GM19395 (cell line): ENCODE results near the gene KYAT1.
"Not testable (repeated sequence)": the region's sequence is repeated elsewhere in the genome, so short reads cannot be mapped to it uniquely, and the experiment has no call there.

Experiments used
- ATAC-seq: cut with Tn5 transposase; IDR thresholded peaks from one replicate; pipeline ENCODE4 v1.9.1; 2021; ENCODE audit warnings: mild to moderate bottlenecking, moderate library complexity; ENCODE audit not compliant: unreplicated experiment

KYAT1 gene

DNA sequence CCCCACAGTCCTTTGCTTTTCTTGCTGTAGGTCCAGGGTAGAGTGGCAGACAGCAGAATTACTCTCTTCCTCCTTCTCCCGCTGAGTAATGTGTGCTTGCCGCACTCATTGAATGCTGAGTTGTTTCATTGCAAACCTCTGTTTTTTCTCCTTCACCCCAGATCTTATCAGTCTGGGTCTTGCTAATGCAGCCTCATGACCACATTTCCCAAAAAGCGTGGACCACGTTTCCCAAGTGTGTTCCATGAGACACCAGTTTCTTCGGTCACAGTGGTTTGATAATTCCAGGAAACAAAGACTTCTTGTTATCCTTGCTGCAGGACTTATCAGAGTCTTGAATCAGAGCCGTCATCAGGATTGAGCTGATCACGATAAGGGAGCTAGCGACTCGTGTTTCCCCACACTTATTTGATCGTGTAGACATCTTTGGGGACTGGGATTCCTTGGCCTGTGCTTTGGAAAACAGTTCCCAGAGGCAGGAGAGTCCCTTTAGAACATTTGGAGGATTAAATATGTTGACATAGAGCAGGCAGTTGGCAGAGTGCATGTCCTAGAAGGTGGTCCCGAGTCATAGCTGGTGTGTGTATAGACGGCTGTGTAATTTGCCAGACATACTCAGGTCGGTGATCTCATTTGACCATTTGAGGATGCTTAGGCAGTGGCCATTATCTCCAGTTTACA lies 4.6 kb upstream of the KYAT1 start:
- no peak for ATAC-seq

DNA sequence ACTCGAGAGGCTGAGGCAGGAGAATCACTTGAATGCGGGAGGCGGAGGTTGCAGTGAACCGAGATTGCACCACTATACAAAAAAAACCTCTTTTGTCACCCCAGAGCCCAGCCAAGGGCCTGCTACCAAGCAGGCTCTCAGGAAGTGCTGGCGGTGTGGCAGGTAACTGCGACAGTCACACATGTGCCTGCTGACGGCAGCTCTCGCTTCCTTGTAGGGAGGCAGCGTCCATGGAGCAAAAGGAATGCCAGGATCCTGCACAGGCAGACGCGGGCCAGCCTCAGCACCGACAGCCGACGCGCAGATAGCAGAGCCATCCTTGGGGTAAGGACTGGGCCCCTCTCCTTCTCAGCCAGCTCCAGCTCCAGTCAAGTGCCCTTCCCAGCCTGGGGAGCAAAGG lies 4.0 kb upstream of the KYAT1 start:
- no peak for ATAC-seq

DNA sequence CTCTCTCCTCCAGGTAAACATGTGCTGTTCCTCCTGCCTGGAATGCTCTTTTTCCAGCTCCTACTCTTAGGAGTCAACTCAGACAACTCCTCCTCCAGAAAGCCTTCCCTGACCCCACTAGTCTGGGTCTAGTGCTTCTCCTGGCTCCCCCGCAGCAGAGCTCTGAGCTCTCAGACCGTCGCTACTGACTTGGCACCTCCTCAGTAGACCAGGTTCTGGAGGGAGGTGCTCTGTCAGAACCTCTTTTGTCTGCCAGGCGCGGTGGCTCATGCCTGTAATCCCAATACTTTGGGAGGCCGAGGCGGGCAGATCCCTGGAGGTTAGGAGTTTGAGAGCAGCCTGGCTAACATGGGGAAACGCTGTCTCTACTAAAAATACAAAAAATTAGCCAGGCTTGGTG lies 3.6 kb upstream of the KYAT1 start:
- ATAC-seq = no peak

DNA sequence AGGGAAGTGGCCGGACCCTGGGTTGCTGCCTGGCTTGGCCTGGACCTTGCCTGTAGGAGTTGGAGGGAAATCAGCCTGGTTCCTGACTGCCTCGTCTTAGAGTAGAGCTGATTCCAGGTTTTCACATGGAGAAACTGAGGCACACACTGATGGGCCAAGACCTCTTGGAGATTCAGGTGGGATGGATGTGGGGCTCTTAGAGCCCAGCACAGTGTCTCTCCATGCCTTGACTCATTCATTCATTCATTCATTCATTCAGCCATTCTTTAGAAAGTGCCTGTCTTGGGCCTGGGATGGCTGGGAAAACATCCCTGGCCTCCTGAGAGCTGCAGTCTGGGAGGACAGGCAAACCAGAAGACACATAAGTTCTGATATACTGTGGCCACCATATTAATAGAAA lies 2.4 kb upstream of the KYAT1 start:
- ATAC-seq = no peak

DNA sequence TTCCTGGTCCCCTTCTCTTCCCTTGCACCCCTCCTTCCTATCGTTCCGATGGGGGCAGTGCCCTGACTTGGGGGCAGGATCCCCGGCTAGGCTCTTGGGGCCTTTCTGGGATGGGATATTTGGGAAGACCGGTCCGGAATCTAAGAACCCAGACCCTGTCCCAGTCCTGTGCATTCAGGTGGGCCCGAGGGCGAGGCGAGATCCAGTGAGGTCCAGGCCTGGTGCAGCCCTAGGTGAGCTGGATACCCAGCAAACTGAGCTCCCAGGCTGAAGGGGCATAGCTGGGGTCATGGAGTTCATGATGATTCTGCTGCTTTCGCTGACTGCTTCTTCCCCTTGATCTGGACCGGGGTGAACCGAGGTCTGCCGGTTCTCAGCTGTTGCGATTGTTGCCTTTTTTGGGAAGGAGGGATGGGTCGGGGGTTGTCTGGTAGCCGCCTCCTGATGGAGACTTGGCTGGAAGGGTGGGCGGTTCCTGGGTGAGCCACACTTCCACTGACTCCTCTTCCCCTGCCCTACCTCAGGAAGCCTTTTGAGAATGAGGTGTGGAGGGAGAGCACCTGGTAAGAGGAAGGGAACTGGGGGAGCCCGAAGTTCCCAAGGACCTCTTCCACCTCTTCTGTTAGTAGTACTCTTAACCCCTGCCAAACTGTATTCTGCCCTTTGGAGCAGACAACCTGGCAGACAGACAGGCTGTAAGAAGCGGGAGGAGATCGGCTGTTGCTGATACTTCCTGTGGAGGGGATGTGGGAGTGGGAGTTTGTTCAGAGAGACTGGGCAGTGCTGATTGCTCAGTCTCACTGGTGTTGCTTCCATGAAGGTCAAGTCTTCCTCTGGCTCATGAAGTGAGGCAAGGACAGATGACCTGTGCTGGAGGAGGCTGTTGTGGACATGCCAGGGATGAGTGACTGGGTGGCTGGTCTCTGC lies 1.2 kb upstream of the KYAT1 start:
- no peak for ATAC-seq

DNA sequence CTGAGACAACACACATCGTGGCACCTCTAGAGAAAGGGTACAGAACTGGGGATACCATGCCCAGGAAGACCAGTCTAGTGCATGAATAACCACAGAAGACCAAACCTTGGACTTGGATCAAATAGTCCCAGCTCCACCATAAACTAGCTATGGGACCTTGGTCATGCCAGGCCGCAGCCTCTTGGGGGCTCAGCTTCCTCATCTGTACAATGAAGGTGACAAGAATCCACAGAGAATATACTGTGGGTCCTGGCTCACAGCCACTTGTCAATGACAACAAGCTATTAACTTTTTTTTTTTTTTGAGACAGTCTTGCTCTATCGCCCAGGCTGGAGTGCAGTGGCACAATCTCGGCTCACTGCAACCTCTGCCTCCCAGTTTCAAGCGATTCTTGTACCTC lies 3.9 kb downstream of the KYAT1 start:
- ATAC-seq = no peak

DNA sequence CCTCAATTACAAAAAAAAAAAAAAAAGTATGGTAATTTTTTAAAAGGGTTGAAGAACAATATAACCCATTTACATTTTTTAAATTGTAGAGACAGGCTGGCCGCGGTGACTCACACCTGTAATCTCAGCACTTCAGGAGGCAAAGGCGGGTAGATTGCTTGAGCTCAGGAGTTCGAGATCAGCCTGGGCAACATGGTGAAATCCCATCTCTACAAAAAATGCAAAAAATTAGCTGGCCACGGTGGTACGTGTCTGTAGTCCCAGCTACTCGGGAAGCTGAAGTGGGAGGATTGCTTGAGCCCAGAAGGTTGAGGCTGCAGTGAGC lies 10.8 kb downstream of the KYAT1 start:
- not testable (repeated sequence) for ATAC-seq

DNA sequence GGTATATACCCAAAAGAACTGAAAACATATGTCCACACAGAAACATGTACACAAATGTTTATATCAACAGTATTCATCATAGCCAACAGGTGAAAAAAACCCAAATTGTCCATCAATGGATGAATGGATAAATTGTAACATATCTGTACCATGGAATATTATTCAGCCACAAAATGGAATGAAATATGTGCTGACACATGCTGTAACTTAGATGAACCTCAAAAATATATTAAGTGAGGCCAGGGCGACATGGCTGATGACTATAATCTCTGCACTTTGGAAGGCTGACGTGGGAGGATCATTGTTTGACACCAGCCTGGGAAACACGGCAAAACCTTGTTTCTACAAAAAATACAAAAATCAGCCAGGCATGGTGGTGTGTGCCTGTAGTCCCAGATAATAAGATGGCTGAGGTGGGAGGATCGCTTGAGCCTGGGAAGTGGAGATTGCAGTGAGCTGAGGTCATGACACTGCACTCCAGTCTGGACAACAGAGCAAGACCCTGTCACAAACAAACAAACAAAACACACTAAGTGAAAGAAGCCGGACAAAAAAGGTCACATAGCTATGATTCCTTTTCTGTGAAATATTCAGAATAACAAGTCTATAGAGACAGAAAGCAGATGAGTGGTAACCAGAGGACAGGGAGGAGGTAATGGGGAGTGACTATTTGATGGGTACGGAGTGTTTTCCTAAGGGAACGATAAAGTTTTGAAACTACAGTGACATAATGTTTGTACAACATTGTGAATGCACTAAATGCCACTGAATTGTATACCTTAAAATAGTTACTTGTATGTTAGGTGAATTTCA lies 11.4 kb downstream of the KYAT1 start:
- ATAC-seq = no peak

DNA sequence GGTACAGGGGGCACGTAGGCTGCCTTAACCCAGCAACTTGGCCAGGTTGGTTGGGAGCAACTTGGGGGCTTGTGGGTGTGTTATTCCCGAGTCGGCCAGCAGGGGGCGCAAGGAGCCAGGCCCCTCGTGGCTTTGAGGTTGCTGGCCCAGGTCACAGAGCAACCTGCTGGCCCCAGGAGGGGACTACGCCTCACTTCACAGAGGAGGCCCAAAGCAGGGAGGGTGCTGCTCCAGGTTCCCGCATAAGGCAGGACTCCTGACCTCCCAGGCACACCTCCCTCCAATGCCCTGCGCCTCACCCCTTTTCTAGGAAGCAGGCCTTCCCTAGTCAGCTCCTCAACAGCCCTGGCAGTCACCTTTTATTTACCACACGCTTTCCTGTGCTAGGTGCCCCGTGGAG lies 18.1 kb downstream of the KYAT1 start:
- ATAC-seq = peak; percentile 70

DNA sequence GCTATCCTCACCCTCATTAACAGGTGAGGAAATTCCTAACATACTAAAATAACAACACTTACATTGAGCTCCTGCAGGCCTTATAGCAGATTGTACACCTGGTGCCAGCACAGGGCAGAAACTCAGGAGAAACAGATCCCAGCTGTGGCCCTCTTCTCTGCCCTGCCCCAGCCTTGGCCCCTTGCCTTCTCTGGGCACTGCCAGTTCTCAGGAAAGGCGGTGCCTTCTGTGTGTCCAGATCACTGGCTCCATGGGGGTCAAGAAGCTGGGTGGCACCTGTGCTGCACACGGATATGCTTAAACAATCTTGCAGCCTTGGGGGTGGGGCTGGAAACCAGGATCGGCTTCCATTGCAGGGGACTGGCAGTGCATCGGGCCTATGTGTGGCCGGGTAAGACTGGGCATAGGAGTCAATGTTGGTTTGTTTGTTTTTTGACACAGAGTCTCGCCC lies 19.3 kb downstream of the KYAT1 start:
- no peak for ATAC-seq

DNA sequence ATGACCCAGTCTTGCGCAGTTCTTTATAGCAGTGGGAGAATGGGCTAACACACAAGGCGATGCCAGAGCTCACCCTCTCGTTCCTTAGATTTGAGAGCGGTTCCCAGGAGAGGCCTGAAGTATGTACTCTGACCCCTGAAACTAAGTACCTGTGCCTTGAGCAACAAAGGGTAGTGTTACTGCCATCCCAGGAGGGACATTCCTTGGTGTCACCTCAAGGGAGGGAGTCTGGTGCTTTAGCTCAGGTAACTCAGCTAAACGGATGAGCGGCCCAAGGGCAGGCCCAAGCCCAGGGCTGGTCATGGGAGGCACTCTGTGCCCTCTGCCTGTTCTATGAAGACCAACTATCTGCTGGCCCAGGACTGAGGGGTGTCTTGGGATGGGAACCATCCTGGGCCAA lies 20.2 kb downstream of the KYAT1 start:
- ATAC-seq = no peak

DNA sequence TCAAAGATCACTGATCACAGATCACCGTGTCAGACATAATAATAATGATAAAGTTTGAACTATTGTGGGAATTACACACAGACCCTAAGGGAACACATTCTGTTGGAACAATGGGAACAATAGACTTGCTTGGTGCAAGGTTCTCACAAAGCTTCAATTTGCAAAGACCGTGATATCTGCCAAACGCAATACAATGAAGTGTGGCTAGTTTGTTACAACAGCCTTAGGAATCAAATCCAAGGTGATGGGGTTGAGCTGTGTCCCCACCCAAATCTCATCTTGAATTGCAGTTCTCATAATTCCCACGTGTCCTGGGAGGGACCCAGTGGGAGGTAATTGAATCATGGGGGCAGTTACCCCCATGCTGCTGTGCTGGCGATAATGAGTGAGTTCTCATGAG lies 20.8 kb downstream of the KYAT1 start:
- ATAC-seq = no peak

DNA sequence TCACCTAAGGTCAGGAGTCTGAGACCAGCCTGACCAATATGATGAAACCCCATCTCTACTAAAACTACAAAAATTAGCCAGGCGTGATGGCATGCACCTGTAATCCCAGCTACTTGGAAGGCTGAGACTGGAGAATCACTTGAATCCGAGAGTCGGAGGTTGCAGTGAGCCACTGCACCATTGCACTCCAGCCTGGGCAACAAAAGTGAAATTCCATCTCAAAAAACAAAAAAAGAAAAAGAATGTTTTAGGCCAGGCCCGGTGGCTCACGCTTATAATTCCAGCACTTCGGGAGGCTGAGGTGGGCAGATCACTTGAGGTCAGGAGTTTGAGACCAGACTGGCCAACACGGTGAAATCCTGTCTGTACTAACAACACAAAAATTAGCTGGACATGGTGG lies 23.3 kb downstream of the KYAT1 start:
- not testable (repeated sequence) for ATAC-seq

DNA sequence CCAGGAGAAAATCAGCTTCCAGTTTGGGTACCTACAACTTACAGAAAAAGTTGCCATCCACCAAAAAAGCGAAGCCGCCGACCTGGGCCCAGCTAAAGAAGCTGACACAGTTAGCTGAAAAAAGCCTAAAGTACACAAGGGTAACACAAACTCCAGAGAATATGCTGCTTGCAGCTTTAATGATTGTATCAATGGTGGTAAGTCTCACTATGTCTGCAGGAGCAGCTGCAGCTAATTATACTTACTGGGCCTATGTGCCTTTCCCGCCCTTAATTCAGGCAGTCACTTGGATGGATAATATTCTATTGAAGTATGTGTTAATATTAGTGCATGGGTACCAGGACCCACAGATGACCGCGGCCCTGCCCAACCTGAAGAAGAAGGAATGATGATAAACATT lies 27.3 kb downstream of the KYAT1 start:
- not testable (repeated sequence) for ATAC-seq

DNA sequence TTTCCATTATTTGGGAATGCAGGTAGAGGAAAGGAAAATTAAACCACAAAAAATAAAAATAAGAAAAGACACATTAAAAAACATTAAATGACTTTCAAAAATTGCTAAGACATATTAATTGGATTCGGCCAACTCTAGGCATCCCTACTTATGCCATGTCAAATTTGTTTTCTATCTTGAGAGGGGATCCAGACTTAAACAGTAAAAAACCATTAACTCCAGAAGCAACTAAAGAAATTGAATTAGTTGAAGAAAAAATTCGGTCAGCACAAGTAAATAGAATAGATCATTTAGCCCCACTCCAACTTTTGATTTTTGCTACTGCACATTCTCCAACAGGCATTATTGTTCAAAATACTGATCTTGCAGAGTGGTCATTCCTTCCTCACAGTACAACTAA lies 29.1 kb downstream of the KYAT1 start:
- not testable (repeated sequence) for ATAC-seq

DNA sequence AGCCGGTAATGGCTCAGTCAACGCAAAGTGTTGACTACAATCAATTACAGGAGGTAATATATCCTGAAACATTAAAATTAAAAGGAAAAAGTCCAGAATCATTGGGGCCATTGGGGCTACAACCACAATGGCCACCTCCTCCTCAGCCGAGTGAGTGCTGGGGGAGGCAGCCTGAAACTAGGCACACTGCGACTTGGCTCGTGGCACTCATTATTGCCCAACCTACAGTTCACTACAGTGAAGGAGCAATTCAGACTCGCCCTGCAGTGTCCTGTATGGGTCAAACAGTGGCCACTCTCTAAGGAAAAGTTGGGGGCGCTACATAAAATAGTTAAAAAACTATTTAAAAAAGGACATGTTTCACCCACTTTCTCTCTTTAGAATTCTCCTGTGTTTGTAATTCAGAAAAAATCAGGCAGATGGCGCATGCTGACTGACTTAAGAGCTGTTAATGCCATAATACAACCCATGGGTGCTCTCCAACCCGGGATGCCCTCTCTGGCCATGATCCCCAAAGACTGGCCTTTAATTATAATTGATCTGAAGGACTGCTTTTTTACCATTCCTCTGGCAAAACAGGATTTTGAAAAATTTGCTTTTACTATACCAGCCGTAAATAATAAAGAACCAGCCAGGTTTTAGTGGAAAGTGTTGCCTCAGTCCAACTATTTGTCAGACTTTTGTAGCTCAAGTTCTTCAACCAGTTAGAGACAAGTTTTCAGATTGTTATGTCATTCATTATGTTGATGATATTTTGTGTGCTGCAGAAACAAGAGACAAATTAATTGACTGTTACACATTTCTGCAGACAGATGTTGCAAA lies 29.8 kb downstream of the KYAT1 start:
- ATAC-seq = not testable (repeated sequence)

DNA sequence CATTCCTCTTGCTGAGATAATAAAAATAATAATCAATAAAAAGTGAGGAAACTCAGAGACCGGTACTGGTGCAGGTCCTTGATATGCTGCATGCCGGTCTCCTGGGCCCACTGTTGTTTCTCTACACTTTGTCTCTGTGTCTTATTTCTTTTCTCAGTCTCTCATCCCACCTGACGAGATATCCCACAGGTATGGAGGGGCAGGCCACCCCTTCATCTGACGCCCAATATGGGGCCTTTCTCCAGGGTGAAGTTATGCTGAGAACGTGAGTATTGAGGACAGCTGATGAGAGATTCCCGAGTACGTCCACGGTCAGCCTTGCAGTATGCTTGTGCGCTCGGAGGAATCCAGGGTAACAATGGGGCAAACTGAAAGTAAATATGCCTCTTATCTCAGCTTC lies 30.7 kb downstream of the KYAT1 start:
- not testable (repeated sequence) for ATAC-seq

DNA sequence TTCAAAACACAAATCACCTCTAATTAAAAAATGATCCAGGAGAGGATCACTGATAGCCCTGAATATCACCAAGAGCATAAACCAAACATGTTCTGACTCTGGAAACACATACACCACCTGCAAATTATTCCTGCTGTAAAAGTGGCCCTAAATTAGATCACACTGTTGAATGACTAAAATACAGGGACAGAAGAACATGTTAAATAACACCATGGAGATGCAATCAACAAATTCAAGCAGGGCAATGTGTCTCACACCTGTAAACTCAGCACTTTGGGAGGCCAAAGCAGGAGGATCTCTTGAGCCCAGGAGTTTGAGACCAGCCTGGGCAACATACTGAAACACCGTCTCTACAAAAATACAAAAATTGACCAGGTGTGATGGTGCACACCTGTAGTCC lies 33.9 kb downstream of the KYAT1 start:
- ATAC-seq = no peak

DNA sequence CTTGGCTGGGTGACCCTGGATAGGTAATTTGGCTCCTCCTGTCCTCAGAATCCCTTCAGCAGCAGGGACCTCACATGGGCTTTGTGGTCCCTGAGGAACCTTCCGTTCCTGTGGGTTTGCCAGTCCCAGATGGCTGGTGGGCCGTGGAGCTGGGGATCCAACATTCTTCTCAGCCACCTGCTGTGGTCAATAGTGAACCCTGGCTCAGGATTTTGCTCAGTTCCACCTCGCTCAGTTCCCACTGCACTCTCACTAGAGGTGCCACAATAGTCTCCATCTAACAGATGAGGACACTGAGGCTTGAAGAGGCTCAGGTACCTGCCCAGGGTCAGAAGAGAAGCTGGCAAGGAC lies 35.1 kb downstream of the KYAT1 start:
- ATAC-seq = no peak

DNA sequence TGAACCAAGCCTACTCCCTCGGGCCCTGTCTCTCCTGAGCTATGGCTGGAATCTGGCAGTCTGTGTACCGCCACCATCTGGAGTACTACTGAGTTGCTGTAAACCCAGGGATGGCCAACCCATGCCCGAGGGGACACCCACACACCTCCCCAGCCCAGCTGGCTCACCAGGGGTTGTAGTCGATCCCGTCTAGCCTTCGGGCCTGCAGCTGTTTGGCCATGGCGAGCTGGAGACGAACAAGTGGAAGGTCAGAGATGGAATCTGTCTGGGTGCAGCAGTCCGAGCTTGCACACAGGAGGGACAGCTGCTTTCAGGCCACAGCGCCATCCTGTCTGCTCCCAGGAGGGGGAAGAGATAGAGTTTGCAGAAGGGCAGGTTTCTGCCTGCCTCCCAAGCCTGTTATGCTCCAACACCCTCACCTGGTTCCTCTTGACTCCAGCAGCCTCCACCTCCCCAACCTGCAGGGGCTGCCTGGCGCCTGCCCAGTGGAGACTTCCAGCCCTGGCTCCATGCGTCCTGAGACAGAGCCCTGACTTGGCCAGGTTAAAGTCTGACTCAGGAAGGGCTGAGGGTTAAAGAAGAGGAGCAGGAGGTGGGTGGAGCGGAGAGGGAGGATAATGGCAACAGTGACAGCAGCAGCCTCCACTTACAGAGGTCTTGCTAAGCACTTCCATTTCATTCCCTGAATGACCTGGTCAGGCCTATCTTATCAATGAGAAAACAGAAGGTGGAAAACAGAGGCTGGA lies 36.4 kb downstream of the KYAT1 start:
- ATAC-seq = no peak
